Panc1 (cell line): ENCODE results near the gene NNT.

ENCODE experiments used
- POLR2AphosphoS5 ChIP-seq: IDR thresholded peaks from 2 replicates; pipeline ENCODE4 v1.6.1; 2012; ENCODE audit warnings: mild to moderate bottlenecking, low read depth, low read length, moderate library complexity
- REST ChIP-seq, 2 experiments: IDR thresholded peaks; 2 replicates each; pipeline ENCODE4 v1.6.1; 2011 to 2012; ENCODE audit warnings: low read depth in 2 of 2, control low read depth in 1 of 2, low read length in 1 of 2, mild to moderate bottlenecking in 1 of 2, moderate library complexity in 1 of 2; ENCODE audit not compliant: insufficient read depth in 1 of 2
- SIN3A ChIP-seq: IDR thresholded peaks from 2 replicates; pipeline ENCODE4 v1.6.1; 2012; ENCODE audit warnings: low read depth, mild to moderate bottlenecking, low read length, moderate library complexity, borderline replicate concordance; ENCODE audit not compliant: insufficient read depth
- TCF7L2 ChIP-seq: IDR thresholded peaks from 2 replicates; pipeline ENCODE4 v1.6.1; 2011; ENCODE audit warnings: mild to moderate bottlenecking, low read depth, low read length, inconsistent platforms
- TF ChIP-seq, protein P1 (sequence below): fragments of 450-650 bp; IDR thresholded peaks from 2 replicates; pipeline ENCODE4 v1.5.1; 2017; ENCODE audit warnings: mild to moderate bottlenecking

DNA sequence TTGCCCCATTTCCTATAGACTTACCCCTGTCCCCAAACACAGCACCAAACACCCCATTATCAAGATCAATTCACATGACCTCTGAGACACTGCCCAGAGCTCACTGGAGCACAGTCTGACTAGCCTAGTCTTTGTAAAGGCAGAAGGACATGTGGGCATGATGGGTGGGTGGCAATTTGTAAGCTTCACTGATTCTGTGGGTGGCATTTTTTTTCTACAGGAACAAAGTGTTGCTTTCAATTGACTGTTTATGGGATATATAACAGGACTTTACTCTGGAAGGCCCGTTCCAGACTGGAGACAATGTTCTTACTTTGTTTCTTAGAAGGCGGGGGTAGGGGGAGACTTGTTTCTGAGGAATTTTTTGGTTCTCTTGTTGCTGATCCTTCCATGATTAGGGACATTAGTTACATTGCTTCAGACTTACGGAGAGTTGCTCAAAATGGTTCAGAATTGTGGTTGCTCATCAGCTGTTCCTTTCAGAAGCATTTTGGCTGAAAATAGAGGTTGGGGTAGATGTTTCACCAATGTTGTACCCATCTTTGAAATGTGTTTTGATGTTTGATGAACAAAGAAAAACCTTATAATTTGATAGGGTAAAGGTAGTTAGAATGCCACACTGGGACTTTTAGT lies 20.2 kb downstream of the NNT start:
- TF ChIP-seq REST (IDR thresholded peaks at IDR 0.05; ENCODE audit: insufficient read depth in 1 of 2, low read depth in 2 of 2, low read length in 1 of 2) (no peak), POLR2AphosphoS5 (no peak), SIN3A (no peak), TCF7L2 (no peak)
- TF ChIP-seq, protein P1, sequence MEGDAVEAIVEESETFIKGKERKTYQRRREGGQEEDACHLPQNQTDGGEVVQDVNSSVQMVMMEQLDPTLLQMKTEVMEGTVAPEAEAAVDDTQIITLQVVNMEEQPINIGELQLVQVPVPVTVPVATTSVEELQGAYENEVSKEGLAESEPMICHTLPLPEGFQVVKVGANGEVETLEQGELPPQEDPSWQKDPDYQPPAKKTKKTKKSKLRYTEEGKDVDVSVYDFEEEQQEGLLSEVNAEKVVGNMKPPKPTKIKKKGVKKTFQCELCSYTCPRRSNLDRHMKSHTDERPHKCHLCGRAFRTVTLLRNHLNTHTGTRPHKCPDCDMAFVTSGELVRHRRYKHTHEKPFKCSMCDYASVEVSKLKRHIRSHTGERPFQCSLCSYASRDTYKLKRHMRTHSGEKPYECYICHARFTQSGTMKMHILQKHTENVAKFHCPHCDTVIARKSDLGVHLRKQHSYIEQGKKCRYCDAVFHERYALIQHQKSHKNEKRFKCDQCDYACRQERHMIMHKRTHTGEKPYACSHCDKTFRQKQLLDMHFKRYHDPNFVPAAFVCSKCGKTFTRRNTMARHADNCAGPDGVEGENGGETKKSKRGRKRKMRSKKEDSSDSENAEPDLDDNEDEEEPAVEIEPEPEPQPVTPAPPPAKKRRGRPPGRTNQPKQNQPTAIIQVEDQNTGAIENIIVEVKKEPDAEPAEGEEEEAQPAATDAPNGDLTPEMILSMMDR, result no peak
